Stomach (tissue), 4 donors: ENCODE measurements around the gene ERP29.

Experiments
- CTCF ChIP-seq, 7 experiments: fragments of 450-650 bp in 4 of 7; fragments of 200-600 bp in 3 of 7; sonication (generic) in 3 of 7; IDR thresholded peaks; one replicate each; pipeline ENCODE4 v1.5.1; 2016 to 2019; ENCODE audit warnings: antibody characterized with exemption in 7 of 7, control low read depth in 2 of 7, mild to moderate bottlenecking in 1 of 7
- POLR2A ChIP-seq, 4 donors: fragments of 450-650 bp; IDR thresholded peaks; one replicate each; pipeline ENCODE4 v1.6.1; 2016; ENCODE audit warnings: antibody characterized with exemption in 4 of 4, control low read depth in 2 of 4, mild to moderate bottlenecking in 1 of 4, moderate library complexity in 1 of 4

GRCh38 chr12:112049351-112049750 lies 36.1 kb downstream of the ERP29 start:
- no peak for TF ChIP-seq CTCF (IDR thresholded peaks at IDR 0.05)
- no peak for TF ChIP-seq POLR2A (IDR thresholded peaks at IDR 0.05)
